HFFc6 (cell line): ENCODE data around the gene ZSCAN32. TPM values are rescaled to one million over a fixed set of nuclear protein-coding genes. Genes with fewer than 3 reads are reported as not detected.

Experiments used
- DNase-seq: peaks from one replicate; pipeline ENCODE4 v3.0.0-alpha.2; 2018
- H3K27ac Mint-ChIP-seq: 2 replicates; pipeline ENCODE4 v1.8.0; 2020; ENCODE audit warnings: mild to moderate bottlenecking, mixed read lengths
- H3K27me3 Mint-ChIP-seq: 2 replicates; pipeline ENCODE4 v1.8.0; 2021; ENCODE audit warnings: mild to moderate bottlenecking, moderate library complexity, mixed read lengths; ENCODE audit not compliant: insufficient read depth
- H3K36me3 Mint-ChIP-seq: 2 replicates; pipeline ENCODE4 v1.8.0; 2021; ENCODE audit warnings: low read depth, mixed read lengths
- H3K4me1 Mint-ChIP-seq: 2 replicates; pipeline ENCODE4 v1.8.0; 2020; ENCODE audit warnings: low read depth, mixed read lengths
- H3K4me3 Mint-ChIP-seq: 2 replicates; pipeline ENCODE4 v1.8.0; 2020; ENCODE audit warnings: mild to moderate bottlenecking, moderate library complexity, mixed read lengths
- H3K9me3 Mint-ChIP-seq: 2 replicates; pipeline ENCODE4 v1.8.0; 2020; ENCODE audit warnings: mild to moderate bottlenecking, mixed read lengths
- total RNA-seq, 6 experiments: library from RNA; stranded (reverse); fragmentation: NEBNext Ultra II Directional; extraction: Animal tissue kit (Norgen Biotek cat#: 25700); gene quantifications; 2 replicates in 1 of 6; 3 replicates in 5 of 6; pipeline ENCODE4 v1.2.3, GENCODE V29; 2021
- TF ChIP-seq, protein P1 (sequence below): fragments of 200-600 bp; sonication (generic); IDR thresholded peaks from 2 replicates; pipeline ENCODE4 v1.5.0; 2021; ENCODE audit warnings: antibody characterized with exemption, mild to moderate bottlenecking

Gene ZSCAN32
- total RNA-seq, 6 experiments from 2014 or later: 8.3 to 11.1 (median 10.3) TPM

DNA sequence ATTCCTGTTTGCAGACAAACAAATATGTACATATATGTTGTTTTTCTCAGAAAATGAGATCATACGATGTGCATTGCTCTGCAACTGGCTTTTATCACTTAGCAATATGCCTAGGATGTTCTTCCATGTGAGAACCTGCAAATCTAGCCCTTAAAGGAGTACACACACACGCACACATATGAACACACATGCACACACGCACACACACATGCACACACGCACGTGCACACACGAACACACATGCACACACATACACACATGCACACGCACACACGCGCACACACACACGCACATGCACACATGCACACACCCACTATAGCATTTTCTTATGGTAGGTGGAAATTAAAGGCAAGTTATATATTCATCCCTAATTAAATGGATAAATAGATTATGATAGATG is 53.2 kb downstream of the ZSCAN32 start:
- DNase-seq: no peak
- no peak overlapping the region for H3K27ac Mint-ChIP-seq
- H3K27me3 Mint-ChIP-seq: peaks cover 13% of the 10 kb centered on the region
- no peak overlapping the region for H3K4me3 Mint-ChIP-seq
- H3K9me3 Mint-ChIP-seq: no peaks in the 10 kb centered on the region
- H3K36me3 Mint-ChIP-seq: no peaks in the 10 kb centered on the region
- TF ChIP-seq, protein P1, sequence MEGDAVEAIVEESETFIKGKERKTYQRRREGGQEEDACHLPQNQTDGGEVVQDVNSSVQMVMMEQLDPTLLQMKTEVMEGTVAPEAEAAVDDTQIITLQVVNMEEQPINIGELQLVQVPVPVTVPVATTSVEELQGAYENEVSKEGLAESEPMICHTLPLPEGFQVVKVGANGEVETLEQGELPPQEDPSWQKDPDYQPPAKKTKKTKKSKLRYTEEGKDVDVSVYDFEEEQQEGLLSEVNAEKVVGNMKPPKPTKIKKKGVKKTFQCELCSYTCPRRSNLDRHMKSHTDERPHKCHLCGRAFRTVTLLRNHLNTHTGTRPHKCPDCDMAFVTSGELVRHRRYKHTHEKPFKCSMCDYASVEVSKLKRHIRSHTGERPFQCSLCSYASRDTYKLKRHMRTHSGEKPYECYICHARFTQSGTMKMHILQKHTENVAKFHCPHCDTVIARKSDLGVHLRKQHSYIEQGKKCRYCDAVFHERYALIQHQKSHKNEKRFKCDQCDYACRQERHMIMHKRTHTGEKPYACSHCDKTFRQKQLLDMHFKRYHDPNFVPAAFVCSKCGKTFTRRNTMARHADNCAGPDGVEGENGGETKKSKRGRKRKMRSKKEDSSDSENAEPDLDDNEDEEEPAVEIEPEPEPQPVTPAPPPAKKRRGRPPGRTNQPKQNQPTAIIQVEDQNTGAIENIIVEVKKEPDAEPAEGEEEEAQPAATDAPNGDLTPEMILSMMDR: no peak
- no peaks in the 10 kb centered on the region for H3K4me1 Mint-ChIP-seq

DNA sequence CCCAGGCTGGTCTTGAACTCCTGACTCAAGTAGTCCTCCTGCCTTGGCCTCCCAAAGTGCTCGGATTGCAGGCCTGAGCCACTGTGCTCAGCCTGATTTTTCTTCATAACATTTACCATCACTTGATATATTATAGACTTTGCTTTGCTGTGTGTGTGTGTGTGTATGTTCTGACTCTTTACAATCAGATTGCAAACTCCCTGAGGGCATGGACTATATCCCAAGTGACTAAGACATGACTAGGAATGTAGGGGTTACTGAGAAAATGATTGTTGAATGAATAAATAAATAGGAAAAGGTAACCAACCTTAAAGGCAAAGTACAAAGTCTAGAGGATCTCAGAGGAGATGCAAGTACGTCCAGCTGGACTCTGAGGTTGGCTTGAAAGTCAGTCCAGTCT is 54.8 kb downstream of the ZSCAN32 start:
- no peak for DNase-seq
- H3K27me3 Mint-ChIP-seq: peaks cover 15% of the 10 kb centered on the region
- no peak overlapping the region for H3K4me3 Mint-ChIP-seq
- TF ChIP-seq, protein P1: no peak
- H3K9me3 Mint-ChIP-seq: no peaks in the 10 kb centered on the region
- no peaks in the 10 kb centered on the region for H3K4me1 Mint-ChIP-seq
- H3K36me3 Mint-ChIP-seq: no peaks in the 10 kb centered on the region
- H3K27ac Mint-ChIP-seq: no peak overlapping the region

Other genes with a start within 250 kb of the ZSCAN32 start
- not detected for gene OR1F1, start 212.8 kb downstream of the ZSCAN32 start, total RNA-seq
- 1 to 10 TPM; 5.1 to 6.3 (median 5.7) TPM for gene ZNF200, start 165.8 kb downstream of the ZSCAN32 start, total RNA-seq
- under 1 TPM in 1 of 6 experiments, not detected in 5; 0.09 TPM for gene MEFV, start 144.4 kb downstream of the ZSCAN32 start, total RNA-seq
- 10 to 100 TPM; 19.7 to 24.5 (median 20.8) TPM for gene ZNF263, start 117.5 kb downstream of the ZSCAN32 start, total RNA-seq
- gene TIGD7, start 95.6 kb downstream of the ZSCAN32 start, total RNA-seq: 1 to 10 TPM; 2.9 to 4.2 (median 3.5) TPM
- gene ZNF75A, start 95.5 kb downstream of the ZSCAN32 start, total RNA-seq: 10 to 100 TPM; 12.7 to 16.6 (median 14.4) TPM
- gene OR2C1, start 45.1 kb downstream of the ZSCAN32 start, total RNA-seq: not detected
- gene ZNF174, start 211 bp upstream of the ZSCAN32 start, total RNA-seq: 10 to 100 TPM in 3 of 6 experiments, 1 to 10 TPM in 3; 8.6 to 10.7 (median 10.1) TPM
- gene ZNF597, start 42.5 kb upstream of the ZSCAN32 start, total RNA-seq: 1 to 10 TPM; 1.6 to 2.3 (median 1.8) TPM
- 10 to 100 TPM; 30.7 to 44.6 (median 34.6) TPM for gene NAA60, start 42.7 kb upstream of the ZSCAN32 start, total RNA-seq
- not detected for gene C16orf90, start 94.5 kb upstream of the ZSCAN32 start, total RNA-seq
- gene CLUAP1, start 100.0 kb upstream of the ZSCAN32 start, total RNA-seq: 10 to 100 TPM; 22.8 to 28.5 (median 25.8) TPM
- gene NLRC3, start 176.4 kb upstream of the ZSCAN32 start, total RNA-seq: not detected
- 1 to 10 TPM; 6.8 to 8.2 (median 7.2) TPM for gene SLX4, start 210.6 kb upstream of the ZSCAN32 start, total RNA-seq